ENCODE data around the gene OR10H3. TPM values are rescaled to one million over a fixed set of nuclear protein-coding genes. Genes with fewer than 3 reads are reported as not detected.

The OR10H3 gene
- total RNA-seq, 2 experiments from 2014 or later, result not detected

GRCh38 chr19:15730538-15730937, 7.2 kb upstream of the OR10H3 start:
- peaks cover 2% of the 10 kb centered on the region for H3K9me3 Mint-ChIP-seq
- no peaks in the 10 kb centered on the region for H3K36me3 Mint-ChIP-seq (ENCODE audit: low read depth)
- POLR2A ChIA-PET, result no interaction called here
- H3K27ac Mint-ChIP-seq, result no peak overlapping the region
- H3K27me3 Mint-ChIP-seq, result peaks cover 18% of the 10 kb centered on the region
- DNase-seq, result no peak
- ATAC-seq, result no peak
- no peak for TF ChIP-seq CTCF (IDR thresholded peaks at IDR 0.05)
- CTCF ChIA-PET, result no interaction called here
- peaks cover 3% of the 10 kb centered on the region for H3K4me1 Mint-ChIP-seq (ENCODE audit: low read depth)
- intact Hi-C loops (cut with micrococcal nuclease), result no loop called here
- H3K4me3 Mint-ChIP-seq, result no peak overlapping the region

GRCh38 chr19:15732388-15732787, 5.4 kb upstream of the OR10H3 start:
- H3K9me3 Mint-ChIP-seq, result peaks cover 2% of the 10 kb centered on the region
- no peak overlapping the region for H3K4me3 Mint-ChIP-seq
- peaks cover 3% of the 10 kb centered on the region for H3K4me1 Mint-ChIP-seq (ENCODE audit: low read depth)
- ATAC-seq (no peak), DNase-seq (no peak)
- ChIA-PET CTCF (interaction anchor here (0.7 kb wide), 1 partner anchor 23 kb away, joined by 3 read pairs; no protein-coding TSS in a partner anchor), POLR2A (no interaction called here)
- H3K27ac Mint-ChIP-seq, result no peak overlapping the region
- H3K27me3 Mint-ChIP-seq, result peaks cover 9% of the 10 kb centered on the region
- intact Hi-C loops (cut with micrococcal nuclease), result no loop called here
- H3K36me3 Mint-ChIP-seq (ENCODE audit: low read depth), result no peaks in the 10 kb centered on the region
- TF ChIP-seq CTCF (IDR thresholded peaks at IDR 0.05), result no peak

- H3K4me1 Mint-ChIP-seq (ENCODE audit: low read depth), result peaks cover 3% of the 10 kb centered on the region
- H3K4me3 Mint-ChIP-seq, result no peak overlapping the region
- ChIA-PET CTCF (no interaction called here), POLR2A (no interaction called here)
- TF ChIP-seq CTCF (IDR thresholded peaks at IDR 0.05), result no peak
- no peak for DNase-seq
- H3K27me3 Mint-ChIP-seq, result peaks cover 5% of the 10 kb centered on the region
- H3K27ac Mint-ChIP-seq, result no peak overlapping the region
- intact Hi-C loops (cut with micrococcal nuclease), result no loop called here
- ATAC-seq, result no peak
- peaks cover 2% of the 10 kb centered on the region for H3K9me3 Mint-ChIP-seq
- H3K36me3 Mint-ChIP-seq (ENCODE audit: low read depth), result no peaks in the 10 kb centered on the region
Measured at GRCh38 chr19:15733895-15734294, 3.9 kb upstream of the OR10H3 start.

- H3K4me3 Mint-ChIP-seq, result no peak overlapping the region
- intact Hi-C loops (cut with micrococcal nuclease), result no loop called here
Measured at GRCh38 chr19:15740785-15741184, 3.0 kb downstream of the OR10H3 start.

GRCh38 chr19:15748239-15748638, 10.5 kb downstream of the OR10H3 start:
- intact Hi-C loops (cut with micrococcal nuclease), result no loop called here
- TF ChIP-seq CTCF (IDR thresholded peaks at IDR 0.05), result no peak
- H3K4me1 Mint-ChIP-seq (ENCODE audit: low read depth), result no peaks in the 10 kb centered on the region
- no peak for ATAC-seq
- ChIA-PET POLR2A (no interaction called here), CTCF (no interaction called here)
- H3K27ac Mint-ChIP-seq, result no peak overlapping the region
- no peak overlapping the region for H3K4me3 Mint-ChIP-seq
- DNase-seq, result no peak
- no peaks in the 10 kb centered on the region for H3K9me3 Mint-ChIP-seq
- no peaks in the 10 kb centered on the region for H3K36me3 Mint-ChIP-seq (ENCODE audit: low read depth)
- H3K27me3 Mint-ChIP-seq, result peaks cover 27% of the 10 kb centered on the region

More at GRCh38 chr19:15740785-15741184, 3.0 kb downstream of the OR10H3 start:
- no peak for ATAC-seq
- Mint-ChIP-seq H3K27ac (no peak overlapping the region), H3K27me3 (peaks cover 24% of the 10 kb centered on the region), H3K9me3 (peaks cover 15% of the 10 kb centered on the region), H3K4me1 (ENCODE audit: low read depth) (no peaks in the 10 kb centered on the region), H3K36me3 (ENCODE audit: low read depth) (no peaks in the 10 kb centered on the region)
- no peak for DNase-seq
- ChIA-PET CTCF (no interaction called here), POLR2A (no interaction called here)
- no peak for TF ChIP-seq CTCF (IDR thresholded peaks at IDR 0.05)

Data from activated CD8-positive, alpha-beta T cell treated with anti-CD3 and anti-CD28 coated beads for 36 hours (primary cell).